A673 (cell line): ENCODE data around the gene CNPY1. TPM values are rescaled to one million over a fixed set of nuclear protein-coding genes. Genes with fewer than 3 reads are reported as not detected.
"Not testable (repeated sequence)": the region's sequence is repeated elsewhere in the genome, so short reads cannot be mapped to it uniquely, and the experiment has no call there.

Source experiments
- Bru-seq: library from RNA; stranded (reverse); fragments of 400-500 nt; gene quantifications from one replicate; lab custom pipeline; 2021; lab: Mats Ljungman, UMichigan
- BruChase-seq, 2 experiments: library from RNA; stranded (reverse); fragments of 400-500 nt; gene quantifications; one replicate each; lab custom pipeline; 2021; lab: Mats Ljungman, UMichigan
- BruUV-seq: library from RNA; stranded (reverse); fragments of 400-500 nt; replicated peaks from 2 replicates; lab custom pipeline; 2021; lab: Mats Ljungman, UMichigan
- CTCF ChIA-PET: fragments of 300-600 bp; sonication (Branson Sonifier 250); formaldehyde crosslinking; loops from one replicate; lab custom pipeline; 2022; ENCODE audit warnings: antibody characterized with exemption; lab: Charles Lee
- POLR2A ChIA-PET: fragments of 300-600 bp; sonication (Branson Sonifier 250); formaldehyde crosslinking; loops from one replicate; lab custom pipeline; 2022; ENCODE audit warnings: antibody characterized with exemption; ENCODE audit not compliant: low non-redundant PET; lab: Charles Lee
- DNase-seq: peaks from one replicate; pipeline ENCODE4 v3.0.0-alpha.2; 2015; ENCODE audit warnings: low spot score
- H3K27ac ChIP-seq: fragments of 200-600 bp; sonication (generic); 2 replicates; pipeline ENCODE4 v1.5.1; 2016; ENCODE audit warnings: mixed run types, low read depth, mild to moderate bottlenecking, mixed read lengths, antibody characterized with exemption, low read length; ENCODE audit not compliant: poor library complexity, severe bottlenecking
- H3K27me3 ChIP-seq: fragments of 200-600 bp; sonication (generic); replicated peaks from 2 replicates; pipeline ENCODE4 v1.6.1; 2017; ENCODE audit warnings: mixed run types, low read depth, mild to moderate bottlenecking, mixed read lengths, antibody characterized with exemption, low read length; ENCODE audit not compliant: insufficient read depth, poor library complexity
- H3K36me3 ChIP-seq: fragments of 200-600 bp; sonication (generic); 2 replicates; pipeline ENCODE4 v1.6.1; 2016; ENCODE audit warnings: mixed run types, mild to moderate bottlenecking, mixed read lengths, antibody characterized with exemption, low read length; ENCODE audit not compliant: insufficient read depth, poor library complexity, severe bottlenecking
- H3K4me1 ChIP-seq: fragments of 200-600 bp; sonication (generic); 2 replicates; pipeline ENCODE4 v1.6.1; 2017; ENCODE audit warnings: mixed run types, mild to moderate bottlenecking, mixed read lengths, antibody characterized with exemption, low read length; ENCODE audit not compliant: insufficient read depth, poor library complexity, severe bottlenecking
- H3K4me3 ChIP-seq: fragments of 200-600 bp; sonication (generic); 2 replicates; pipeline ENCODE4 v1.5.1; 2016; ENCODE audit warnings: low read depth, mixed run types, mild to moderate bottlenecking, mixed read lengths, low read length; ENCODE audit not compliant: poor library complexity, severe bottlenecking
- H3K9me3 ChIP-seq: fragments of 200-600 bp; sonication (generic); 2 replicates; pipeline ENCODE4 v1.6.1; 2016; ENCODE audit warnings: mixed run types, low read depth, mild to moderate bottlenecking, mixed read lengths, antibody characterized with exemption, low read length; ENCODE audit not compliant: poor library complexity, severe bottlenecking
- EZH2 ChIP-seq: fragments of 200-600 bp; sonication (generic); IDR thresholded peaks from 2 replicates; pipeline ENCODE4 v1.6.1; 2017; ENCODE audit warnings: borderline replicate concordance, low read depth, mild to moderate bottlenecking, mixed read lengths, antibody characterized with exemption, low read length; ENCODE audit not compliant: poor library complexity, severe bottlenecking
- intact Hi-C: fragments of 100-400 bp; cut with micrococcal nuclease; formaldehyde crosslinking; loops from one replicate; pipeline ENCODE4 v1.10.0; 2022; ENCODE audit not compliant: unreplicated experiment
- long read RNA-seq: library from polyadenylated mRNA; stranded (forward); transcript quantifications from one replicate; pipeline ENCODE4 v2.0.0, GENCODE V29; 2022
- total RNA-seq: library from RNA; stranded (reverse); gene quantifications from 2 replicates; pipeline ENCODE4 v1.2.3, GENCODE V29; 2021
- TF ChIP-seq, protein P1 (sequence below): fragments of 300-800, 200-600 bp; sonication (generic); conservative IDR thresholded peaks from 2 replicates; pipeline ENCODE4 v1.5.1; 2017; ENCODE audit warnings: low read depth, mild to moderate bottlenecking, antibody characterized with exemption, low read length, moderate library complexity, mixed read lengths

The CNPY1 gene
- total RNA-seq (not detected in 2 replicates), Bru-seq, nascent RNA (percentile 3 among the genes with signal in this experiment), BruChase-seq, experiment 1, labeled RNA remaining after a 2-hour chase (percentile 6 among the genes with signal in this experiment), BruChase-seq, experiment 2, labeled RNA remaining after a 6-hour chase (percentile 13 among the genes with signal in this experiment)
- long read RNA-seq = 0 reads

GRCh38 chr7:155546449-155546848 lies at the start of gene CNPY1:
Gene CNPY1, minus strand, starts transcription at chr7:155546559. Its CDS starts 630 bp downstream, at chr7:155545929.
- H3K4me3 ChIP-seq, DNase-seq, BruUV-seq, H3K4me1 ChIP-seq, H3K9me3 ChIP-seq, H3K27ac ChIP-seq, CTCF ChIA-PET, POLR2A ChIA-PET, H3K36me3 ChIP-seq, intact Hi-C loops: not testable (repeated sequence)
- peaks cover 28% of the 10 kb centered on the region for H3K27me3 ChIP-seq

- no peaks in the 10 kb centered on the region for H3K4me1 ChIP-seq
- H3K36me3 ChIP-seq = no peaks in the 10 kb centered on the region
- H3K9me3 ChIP-seq = no peaks in the 10 kb centered on the region
- BruUV-seq = no TSS peak
- ChIA-PET CTCF (no interaction called here), POLR2A (no interaction called here)
- intact Hi-C loops = loop anchor here (10.0 kb wide), 1 partner anchor 670 kb away; no protein-coding TSS in a partner anchor
- DNase-seq = no peak
- H3K4me3 ChIP-seq = no peak overlapping the region
- H3K27me3 ChIP-seq = peaks cover 13% of the 10 kb centered on the region
- TF ChIP-seq, protein P1, sequence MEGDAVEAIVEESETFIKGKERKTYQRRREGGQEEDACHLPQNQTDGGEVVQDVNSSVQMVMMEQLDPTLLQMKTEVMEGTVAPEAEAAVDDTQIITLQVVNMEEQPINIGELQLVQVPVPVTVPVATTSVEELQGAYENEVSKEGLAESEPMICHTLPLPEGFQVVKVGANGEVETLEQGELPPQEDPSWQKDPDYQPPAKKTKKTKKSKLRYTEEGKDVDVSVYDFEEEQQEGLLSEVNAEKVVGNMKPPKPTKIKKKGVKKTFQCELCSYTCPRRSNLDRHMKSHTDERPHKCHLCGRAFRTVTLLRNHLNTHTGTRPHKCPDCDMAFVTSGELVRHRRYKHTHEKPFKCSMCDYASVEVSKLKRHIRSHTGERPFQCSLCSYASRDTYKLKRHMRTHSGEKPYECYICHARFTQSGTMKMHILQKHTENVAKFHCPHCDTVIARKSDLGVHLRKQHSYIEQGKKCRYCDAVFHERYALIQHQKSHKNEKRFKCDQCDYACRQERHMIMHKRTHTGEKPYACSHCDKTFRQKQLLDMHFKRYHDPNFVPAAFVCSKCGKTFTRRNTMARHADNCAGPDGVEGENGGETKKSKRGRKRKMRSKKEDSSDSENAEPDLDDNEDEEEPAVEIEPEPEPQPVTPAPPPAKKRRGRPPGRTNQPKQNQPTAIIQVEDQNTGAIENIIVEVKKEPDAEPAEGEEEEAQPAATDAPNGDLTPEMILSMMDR = no peak
- TF ChIP-seq EZH2 = no peak
- H3K27ac ChIP-seq = no peak overlapping the region
Measured at GRCh38 chr7:155594961-155595366, 48.6 kb upstream of the CNPY1 start.

DNA sequence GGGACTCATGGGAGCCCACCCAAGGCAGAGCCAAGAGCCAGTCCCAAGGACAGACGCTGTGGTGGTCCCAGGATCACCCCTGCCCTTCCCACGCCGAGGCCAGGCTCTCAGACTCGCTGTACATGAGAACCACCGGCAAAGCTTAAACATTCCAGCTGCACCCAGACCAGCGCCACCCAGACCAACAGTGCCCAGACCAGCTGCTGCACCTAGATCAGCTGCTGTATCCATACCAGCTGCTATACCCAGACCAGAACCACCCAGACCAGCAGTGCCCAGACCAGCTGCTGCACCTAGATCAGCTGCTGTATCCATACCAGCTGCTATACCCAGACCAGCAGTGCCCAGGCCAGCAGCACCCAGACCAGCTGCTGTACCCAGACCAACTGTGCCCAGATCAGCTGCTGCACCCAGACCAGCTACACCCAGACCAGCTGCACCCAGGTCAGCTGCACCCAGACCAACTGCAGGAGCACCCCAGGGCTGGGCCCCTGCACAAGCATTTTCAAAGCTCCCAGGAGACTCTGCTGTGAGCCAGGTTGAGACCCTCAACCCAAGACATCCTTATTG lies 47.9 kb upstream of the CNPY1 start:
- no peak for DNase-seq
- TF ChIP-seq EZH2 = no peak
- TF ChIP-seq, protein P1 = no peak
- ChIA-PET CTCF (no interaction called here), POLR2A (no interaction called here)
- intact Hi-C loops = loop anchor here (10.0 kb wide), 1 partner anchor 669 kb away; no protein-coding TSS in a partner anchor
- H3K27me3 ChIP-seq = peaks cover 6% of the 10 kb centered on the region
- no peaks in the 10 kb centered on the region for H3K36me3 ChIP-seq
- no TSS peak for BruUV-seq
- H3K27ac ChIP-seq = no peak overlapping the region
- no peak overlapping the region for H3K4me3 ChIP-seq
- no peaks in the 10 kb centered on the region for H3K9me3 ChIP-seq
- H3K4me1 ChIP-seq = no peaks in the 10 kb centered on the region
